HG02885 (cell line): ENCODE measurements around the gene JAZF1.

Experiments used
- ATAC-seq: cut with Tn5 transposase; IDR thresholded peaks from one replicate; pipeline ENCODE4 v1.9.1; 2021; ENCODE audit warnings: mild to moderate bottlenecking; ENCODE audit not compliant: unreplicated experiment, poor library complexity

Gene JAZF1

DNA sequence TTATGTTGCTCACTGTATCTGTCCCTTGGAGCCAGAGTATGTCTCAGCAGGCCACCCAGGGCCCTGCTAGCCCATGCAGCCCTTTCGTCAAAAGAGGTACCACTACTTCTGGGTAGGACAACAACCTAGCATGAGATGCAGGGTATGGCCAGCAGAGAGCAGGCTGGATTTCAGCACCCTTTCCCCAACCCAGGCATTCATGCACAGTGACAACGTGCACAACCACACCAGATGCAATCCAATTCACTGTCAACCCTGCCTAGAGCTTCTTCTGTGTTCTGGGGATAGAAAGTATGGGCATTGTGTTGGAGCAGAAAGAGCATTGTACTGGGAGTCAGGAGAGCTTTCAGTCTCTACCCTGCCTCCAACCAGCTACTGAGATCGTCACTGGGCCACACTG, 37.9 kb downstream of the JAZF1 start:
- ATAC-seq, result no peak

DNA sequence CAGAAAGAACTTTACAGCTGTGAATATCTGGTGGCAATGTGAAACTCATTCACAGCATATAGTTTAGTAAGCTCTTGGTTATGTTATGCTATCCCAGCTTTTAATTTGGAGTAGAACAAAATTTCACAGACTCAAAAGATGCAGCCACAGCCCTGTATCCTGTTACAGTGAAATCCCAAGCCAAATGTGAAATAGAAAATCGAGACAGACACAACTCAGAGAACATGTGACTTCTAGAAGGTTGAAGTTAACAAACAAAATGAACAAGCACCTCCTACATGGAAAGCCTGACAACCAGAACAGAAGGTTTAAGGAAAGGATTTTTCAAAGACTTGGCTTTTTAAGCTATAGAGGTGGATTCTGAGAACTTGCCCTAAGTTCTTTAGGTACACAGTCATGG, 39.6 kb downstream of the JAZF1 start:
- no peak for ATAC-seq

GRCh38 chr7:28138837-28139236, 41.8 kb downstream of the JAZF1 start:
- no peak for ATAC-seq

DNA sequence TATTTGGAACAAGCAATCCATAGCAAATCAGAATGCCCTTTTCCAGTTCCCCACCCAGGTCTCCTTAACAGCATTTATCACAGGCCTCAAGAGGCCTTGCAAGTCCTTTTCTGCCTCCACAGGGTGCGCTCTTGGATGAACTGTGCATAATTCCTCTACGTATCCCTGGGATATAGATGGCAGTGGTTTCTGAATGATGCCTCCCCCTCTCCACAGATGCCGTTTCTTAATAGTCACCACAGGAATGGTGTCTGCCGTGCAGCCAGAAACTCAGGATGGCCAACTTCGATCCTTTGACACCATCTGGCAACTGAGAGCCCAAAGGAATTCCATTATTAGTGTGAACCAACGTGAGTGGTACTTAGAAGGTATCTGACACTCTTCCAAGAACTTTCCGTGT, 43.1 kb downstream of the JAZF1 start:
- no peak for ATAC-seq

GRCh38 chr7:28136885-28137284, 43.7 kb downstream of the JAZF1 start:
- no peak for ATAC-seq

DNA sequence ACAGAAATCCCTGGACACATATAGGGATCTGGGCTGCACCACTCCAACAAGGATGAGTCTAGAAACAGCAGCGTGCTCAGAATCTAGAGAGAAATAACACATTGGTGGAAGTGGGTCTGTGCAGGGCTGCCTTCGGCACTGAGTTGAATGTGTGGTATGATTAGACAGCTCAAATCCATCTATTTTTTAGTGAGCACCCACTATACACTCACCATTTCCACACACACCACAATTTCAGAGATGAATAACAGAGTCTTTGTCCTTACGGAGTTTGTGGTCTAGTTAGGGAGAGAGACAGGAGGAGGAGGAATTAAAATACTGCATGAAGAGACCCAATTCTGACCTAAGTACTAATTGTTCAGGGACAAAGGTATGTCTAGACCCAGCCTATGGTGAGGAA, 44.2 kb downstream of the JAZF1 start:
- ATAC-seq, result no peak

GRCh38 chr7:28135760-28136159, 44.8 kb downstream of the JAZF1 start:
- no peak for ATAC-seq

DNA sequence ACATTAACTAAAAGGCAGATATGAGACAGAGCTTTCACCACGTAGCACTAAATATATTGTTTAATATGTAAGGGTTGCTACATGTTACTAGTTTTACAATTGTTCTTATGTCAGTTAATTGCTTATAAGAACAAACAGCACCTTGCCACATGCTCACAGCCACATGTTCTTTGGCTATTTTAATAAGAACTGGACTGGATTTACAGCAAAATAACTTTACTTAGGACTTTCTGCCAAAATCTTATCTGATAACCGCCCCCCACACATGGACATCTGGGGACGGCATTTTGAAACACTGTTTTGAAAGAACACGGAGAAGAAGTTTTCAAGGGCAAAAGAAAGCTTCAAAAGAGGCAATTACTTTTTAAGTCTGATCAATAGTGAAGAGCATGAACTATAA, 45.3 kb downstream of the JAZF1 start:
- ATAC-seq, result no peak

- no peak for ATAC-seq
Observed at GRCh38 chr7:28133872-28134271, 46.7 kb downstream of the JAZF1 start.

GRCh38 chr7:28132959-28133870, 47.4 kb downstream of the JAZF1 start:
- no peak for ATAC-seq

DNA sequence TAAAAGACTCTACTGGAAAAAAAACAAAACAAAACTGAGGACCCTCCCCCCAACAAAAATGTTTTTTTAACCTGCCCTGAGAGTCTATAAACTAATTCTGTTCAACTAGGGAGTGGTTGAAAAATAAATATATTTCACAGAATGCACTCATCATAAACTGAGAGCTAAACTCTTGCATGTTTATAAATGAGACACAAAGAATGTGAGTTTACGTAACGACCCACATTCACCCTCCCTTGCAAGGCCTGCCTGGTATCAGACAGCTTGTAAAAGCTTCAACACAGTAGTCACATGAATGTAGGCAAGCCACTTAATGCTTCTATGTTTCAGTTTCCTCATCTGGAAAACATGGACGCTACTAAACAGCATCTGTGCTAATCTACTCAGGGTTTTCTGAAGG, 50.3 kb downstream of the JAZF1 start:
- no peak for ATAC-seq

DNA sequence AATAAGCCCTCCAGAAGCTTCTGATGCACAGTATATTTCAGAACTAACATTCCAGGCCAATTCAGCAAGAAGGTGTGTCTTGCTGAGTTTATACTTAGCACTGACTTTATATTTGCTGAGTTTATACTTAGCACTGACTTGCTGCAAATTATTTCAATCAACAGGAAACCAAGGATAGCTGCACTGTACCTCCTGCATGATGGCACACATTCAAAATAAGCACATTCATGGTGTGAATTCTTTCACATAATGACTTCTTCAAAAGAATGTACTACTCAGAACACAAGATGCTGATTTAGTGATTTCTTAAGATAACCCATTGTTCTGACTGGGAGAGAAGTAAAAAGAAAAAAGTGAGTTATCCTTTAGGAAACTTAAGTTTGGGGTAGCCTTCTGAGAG, 52.0 kb downstream of the JAZF1 start:
- no peak for ATAC-seq

DNA sequence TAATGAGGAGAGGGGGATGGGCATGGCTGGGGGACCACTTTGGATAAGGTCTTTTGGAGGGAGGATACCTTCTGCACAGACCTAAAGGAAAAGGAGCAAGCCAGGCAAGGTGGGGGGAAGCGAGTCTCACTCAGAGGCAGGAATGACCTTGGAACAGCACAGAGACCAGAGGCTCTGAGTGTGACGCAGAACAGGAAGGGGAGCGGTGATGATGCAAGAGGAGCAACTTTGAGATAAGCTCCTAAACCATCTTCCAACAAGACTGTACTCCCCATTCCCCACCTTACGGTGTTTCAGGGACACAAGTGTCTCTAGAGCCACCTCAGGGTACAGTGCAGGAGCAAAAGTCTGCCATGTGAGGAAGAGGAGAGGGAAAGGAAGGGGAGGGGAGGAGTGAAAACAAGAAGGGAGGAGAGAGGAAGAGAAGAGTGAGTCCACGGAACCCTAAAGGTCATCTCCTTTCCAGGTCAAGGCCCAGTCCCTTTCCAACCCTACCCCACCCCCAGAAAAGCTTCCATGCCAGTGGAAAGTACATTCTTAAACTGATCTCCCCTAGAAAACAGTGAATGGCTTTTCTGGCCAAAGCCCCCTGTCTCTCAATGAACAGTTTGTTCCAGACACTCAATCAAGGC, 54.1 kb downstream of the JAZF1 start:
- ATAC-seq, result no peak

DNA sequence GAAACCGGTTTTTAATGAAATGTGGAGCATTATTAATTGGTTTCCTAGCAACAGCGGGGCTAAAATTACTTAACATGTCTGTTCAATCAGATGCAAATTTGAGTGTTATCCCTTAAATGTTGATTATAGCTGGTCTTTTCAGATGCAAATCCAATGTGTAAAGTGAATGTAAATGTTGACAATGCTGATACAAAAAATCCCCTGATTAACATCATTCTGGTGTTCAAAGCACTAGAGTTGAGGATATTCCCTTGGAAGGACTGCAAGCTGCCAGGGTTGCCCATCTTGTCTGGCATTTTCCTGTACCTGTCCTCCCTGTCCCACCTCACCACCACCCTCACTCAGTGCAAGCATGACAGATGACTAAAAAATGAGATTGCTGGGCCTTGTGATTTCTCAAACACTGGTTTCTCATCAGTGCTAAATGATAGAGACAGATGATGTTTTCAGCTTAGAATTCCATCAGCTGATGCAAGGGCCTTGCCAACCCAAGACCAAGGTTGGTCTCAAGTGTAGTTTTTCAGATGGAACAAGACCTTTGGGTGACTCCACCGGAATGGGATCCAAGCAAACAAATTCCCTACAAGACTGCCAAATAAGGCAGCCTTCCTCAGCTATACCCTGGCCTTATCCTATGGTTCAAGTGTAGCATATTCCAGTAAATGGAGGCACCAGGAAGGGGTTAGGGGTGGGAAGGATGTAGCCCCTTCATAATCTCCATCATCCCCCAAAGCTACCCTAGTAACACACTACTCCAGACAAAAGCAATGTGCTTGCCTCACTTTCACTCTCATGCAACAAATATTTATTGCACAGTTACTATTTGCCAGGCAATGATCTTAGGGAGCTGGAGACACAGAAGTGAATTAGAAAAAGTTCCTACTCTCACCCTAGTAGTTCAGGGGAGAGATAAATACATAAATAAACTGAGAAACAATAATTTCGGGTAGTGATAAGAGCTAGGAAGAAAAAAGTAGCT, 54.9 kb downstream of the JAZF1 start:
- no peak for ATAC-seq

DNA sequence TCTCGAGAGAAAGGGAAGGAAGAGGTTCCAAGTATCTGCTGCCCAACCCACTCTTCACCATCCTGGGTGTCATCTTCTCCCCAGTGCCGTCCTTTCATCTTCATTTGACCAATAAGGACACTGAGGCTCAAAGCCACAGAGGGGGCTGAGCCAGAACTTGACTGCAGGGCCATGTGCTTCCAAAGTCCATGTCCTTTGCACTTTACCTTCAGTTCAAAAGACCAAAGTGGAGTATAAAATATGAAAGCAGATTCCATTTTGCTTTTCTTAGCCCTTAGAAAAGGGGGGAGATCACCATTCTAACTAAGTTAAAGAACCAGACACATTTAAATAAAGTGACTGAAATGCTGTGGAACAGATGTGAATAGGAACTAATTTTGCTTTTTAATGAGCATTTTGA, 56.2 kb downstream of the JAZF1 start:
- no peak for ATAC-seq

DNA sequence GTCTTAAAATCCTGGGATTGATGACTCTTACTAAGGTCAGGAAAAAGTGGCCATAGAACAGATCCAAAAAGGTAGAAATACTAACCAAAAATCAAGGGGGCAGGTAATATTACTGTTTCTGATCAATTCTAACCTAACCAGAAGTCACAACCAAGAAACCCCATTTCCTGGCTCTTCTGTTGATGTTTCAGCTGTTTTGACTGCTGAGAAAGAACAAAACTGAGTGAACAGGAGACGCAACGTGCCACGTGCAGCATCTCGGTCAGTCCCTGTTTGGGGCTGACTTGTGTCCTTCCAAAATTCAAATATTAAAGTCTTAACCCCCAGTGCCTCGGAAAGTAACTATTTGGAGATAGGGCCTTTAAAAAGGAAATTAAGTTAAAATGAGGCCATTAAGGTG, 56.8 kb downstream of the JAZF1 start:
- ATAC-seq, result no peak

DNA sequence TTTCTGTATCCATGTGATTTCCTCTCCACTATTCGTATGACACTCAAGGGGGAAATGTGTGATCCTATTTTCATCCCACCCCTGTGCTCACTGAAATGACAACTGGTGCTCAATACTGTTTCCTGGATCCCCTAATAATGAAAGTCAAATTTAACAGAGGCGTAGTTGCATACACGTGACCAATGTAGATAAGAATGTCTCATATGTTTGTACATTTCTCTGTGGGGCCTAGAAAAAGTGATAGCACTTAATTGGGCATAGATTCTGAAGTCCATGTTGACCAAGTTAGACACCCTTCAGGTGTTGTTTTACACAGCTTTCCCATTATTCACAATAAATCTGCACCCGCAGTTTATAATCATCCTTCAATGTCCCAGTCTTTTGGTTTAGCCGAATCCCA, 59.1 kb downstream of the JAZF1 start:
- no peak for ATAC-seq

DNA sequence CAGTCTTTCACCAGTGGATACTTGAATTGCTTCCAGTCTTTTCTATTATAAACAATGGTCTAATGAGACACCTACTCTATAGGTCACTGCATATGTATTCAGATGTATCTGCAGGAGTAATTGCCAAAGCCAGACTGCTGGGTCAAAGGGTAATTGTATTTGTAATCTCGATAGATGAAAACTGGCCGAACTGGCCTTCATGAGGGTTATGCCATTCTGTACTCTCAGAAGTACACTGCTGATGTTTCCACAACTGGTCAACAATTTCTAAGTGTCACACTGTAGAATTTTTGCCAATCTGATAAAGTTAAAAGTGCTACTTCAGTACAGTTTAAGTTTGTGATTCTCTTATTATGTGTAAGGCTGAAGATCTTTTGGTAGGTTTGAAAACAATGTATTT, 64.6 kb downstream of the JAZF1 start:
- ATAC-seq, result no peak

GRCh38 chr7:28115261-28115660, 65.3 kb downstream of the JAZF1 start:
- ATAC-seq, result no peak

GRCh38 chr7:28114056-28114455, 66.5 kb downstream of the JAZF1 start:
- ATAC-seq, result no peak
